ENCODE data around the gene PTPRN2.

GRCh38 chr7:158112571-158113320 lies 474.9 kb downstream of the PTPRN2 start:
- TF ChIP-seq FOXK2 (IDR thresholded peaks at IDR 0.05) (no peak), TARDBP (IDR thresholded peaks at IDR 0.05) (no peak), CTBP1 (IDR thresholded peaks at IDR 0.05; ENCODE audit: borderline replicate concordance) (no peak), L3MBTL2 (conservative IDR thresholded peaks at IDR 0.05) (no peak), SUZ12 (IDR thresholded peaks at IDR 0.05) (no peak)
